K562 (cell line): ENCODE measurements around the gene SMARCD2. TPM values are rescaled to one million over a fixed set of nuclear protein-coding genes. Genes with fewer than 3 reads are reported as not detected.
A peak's percentile ranks its signal among the peaks of the same experiment; 100 is the strongest.

Experiments
- ADNP ChIP-seq: fragments of 200-800 bp; sonication (Bioruptor generic); IDR thresholded peaks from 2 replicates; pipeline ENCODE4 v1.6.1; 2016; ENCODE audit warnings: missing genetic modification characterization, missing compliant biosample characterization
- CHD7 ChIP-seq: fragments of 200-600 bp; sonication (generic); IDR thresholded peaks from one replicate; pipeline ENCODE4 v1.6.1; 2012; ENCODE audit warnings: mild to moderate bottlenecking, low read depth, low read length, inconsistent platforms
- CREB3 ChIP-seq: fragments of 450-650 bp; conservative IDR thresholded peaks from 2 replicates; pipeline ENCODE4 v1.6.1; 2016; ENCODE audit warnings: missing genetic modification characterization, low read depth, mild to moderate bottlenecking, missing compliant biosample characterization, moderate library complexity
- EHMT2 ChIP-seq: fragments of 450-650 bp; IDR thresholded peaks from 2 replicates; pipeline ENCODE4 v1.6.1; 2018; ENCODE audit warnings: antibody characterized with exemption
- GTF3C2 ChIP-seq: IDR thresholded peaks from 3 replicates; pipeline ENCODE4 v1.6.1; 2011; ENCODE audit warnings: borderline replicate concordance, mild to moderate bottlenecking, moderate library complexity; ENCODE audit not compliant: insufficient read length; ENCODE audit errors: extremely low read depth
- KLF1 ChIP-seq: fragments of 450-650 bp; IDR thresholded peaks from 2 replicates; pipeline ENCODE4 v1.6.1; 2016; ENCODE audit warnings: missing genetic modification characterization, missing compliant biosample characterization
- MED1 ChIP-seq: sonication (generic); formaldehyde crosslinking; IDR thresholded peaks from 2 replicates; pipeline ENCODE4 v1.8.1; 2023; ENCODE audit warnings: missing genetic modification reagents, borderline replicate concordance
- TSC22D4 ChIP-seq: fragments of 450-650 bp; IDR thresholded peaks from 2 replicates; pipeline ENCODE4 v1.6.1; 2016; ENCODE audit warnings: missing genetic modification characterization, missing biosample characterization, control low read depth
- ZNF140 ChIP-seq: fragments of 250-450 bp; sonication (Bioruptor Pico); IDR thresholded peaks from 2 replicates; pipeline ENCODE4 v1.8.0; 2021; ENCODE audit warnings: moderate library complexity, mild to moderate bottlenecking, inconsistent platforms
- ZNF146 ChIP-seq: IDR thresholded peaks from one replicate; pipeline ENCODE4 v1.6.1; 2018; ENCODE audit warnings: missing compliant biosample characterization; ENCODE audit not compliant: unreplicated experiment
- ZNF282 ChIP-seq: sonication (generic); formaldehyde crosslinking; IDR thresholded peaks from 2 replicates; pipeline ENCODE4 v1.8.1; 2023; ENCODE audit warnings: missing genetic modification reagents
- polyA plus RNA-seq, 8 experiments: library from polyadenylated mRNA; depleted of rRNA in 4 of 8; stranded (reverse) in 5 of 8; unstranded in 3 of 8; fragments of >200 nt; fragmentation: Nextera tagmentation in 2 of 8; fragmentation: Illumina TruSeq in 1 of 8; extraction: Ambion mirVana in 2 of 8; extraction: Trizol in 1 of 8; gene quantifications; 2 replicates each; pipeline versions ENCODE4 v1.2.1 to v1.2.3, GENCODE V29; 2011 to 2014; ENCODE audit warnings: inconsistent platforms in 1 of 8, missing spikeins in 1 of 8
- total RNA-seq, 7 experiments: library from RNA; depleted of rRNA in 6 of 7; stranded (reverse); fragments of >200 nt in 6 of 7; fragmentation: Illumina TruSeq in 2 of 7; extraction: Trizol in 2 of 7; gene quantifications; 2 replicates each; pipeline versions ENCODE4 v1.2.1 to v1.2.3, GENCODE V29; 2011 to 2021; ENCODE audit warnings: low replicate concordance in 1 of 7

Gene SMARCD2
- total and polyA plus RNA-seq, 9 of the 15 experiments (the other 6 are each of a cell fraction or from before 2014, with no cell fraction given): 1.7 to 114 (median 90.3) TPM

- TF ChIP-seq CHD7: no peak
- TF ChIP-seq ZNF146: peak; percentile 20
- no peak for TF ChIP-seq GTF3C2
- TF ChIP-seq TSC22D4 (tag): no peak
- TF ChIP-seq KLF1 (tag): peak; percentile 32; the same call in 1 of the 2 replicates
- TF ChIP-seq CREB3 (tag): no peak
- no peak for TF ChIP-seq MED1 (CRISPR knock-in tag)
- no peak for TF ChIP-seq ADNP (tag)
- no peak for TF ChIP-seq ZNF140
- no peak for TF ChIP-seq EHMT2
- no peak for TF ChIP-seq ZNF282 (CRISPR knock-in tag)
Observed at GRCh38 chr17:63842540-63843386, at the start of gene SMARCD2 (continued).
